ENCODE results near the gene IRS1. TPM values are rescaled to one million over a fixed set of nuclear protein-coding genes. Genes with fewer than 3 reads are reported as not detected.

IRS1 gene
- total and polyA plus RNA-seq, 2 donors (not counting 1 experiment from before 2014, with no cell fraction given): 14.3 to 29.1 TPM

DNA sequence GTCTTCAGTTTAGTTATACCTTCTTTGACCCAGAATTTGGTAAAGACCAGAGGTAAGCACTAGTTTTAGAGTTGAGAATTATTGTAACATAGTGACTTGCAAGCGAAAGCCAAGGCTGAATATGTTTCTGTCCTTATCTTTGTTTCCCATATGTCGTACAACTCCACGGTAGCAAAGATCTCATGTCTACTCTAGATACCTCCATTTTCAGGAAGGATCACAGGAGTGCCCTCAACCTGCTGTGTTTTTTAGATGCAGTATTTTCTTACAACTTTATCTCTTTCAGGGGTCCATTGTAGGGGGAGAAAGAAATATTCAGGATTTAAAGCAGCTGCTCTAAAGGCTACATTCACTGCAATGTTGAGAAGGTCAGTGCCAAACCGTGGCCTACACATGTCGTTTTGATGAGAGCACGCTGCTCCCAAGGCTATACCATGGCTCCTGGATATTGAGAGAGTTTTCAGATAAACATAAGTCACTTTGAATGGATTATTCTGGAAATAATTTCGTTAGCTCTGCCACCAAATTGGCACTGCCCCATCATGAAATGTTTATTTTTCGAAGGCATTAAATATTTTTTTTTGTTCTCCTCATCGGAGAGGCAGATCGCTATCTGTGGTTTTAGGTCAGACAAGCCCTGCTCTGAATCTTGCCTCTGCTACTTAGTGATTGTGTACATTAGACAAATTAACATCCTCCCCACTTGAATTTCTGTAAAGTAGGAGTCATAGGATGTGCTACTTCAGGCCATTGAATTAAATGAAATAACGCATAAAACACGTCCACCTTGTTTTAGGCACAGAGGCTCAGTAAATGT lies 38.4 kb upstream of the IRS1 start:
- no peak for DNase-seq (ENCODE audit: low read depth in 2 of 2)
- Histone ChIP-seq H4K20me1 (ENCODE audit: control insufficient read depth, extremely low read depth, insufficient read depth, low read length) (no peaks in the 10 kb centered on the region), H3K27ac (ENCODE audit: insufficient read depth, low read length) (no peak overlapping the region), H3K9ac (ENCODE audit: insufficient read depth, low read length) (no peak overlapping the region), H3K79me2 (ENCODE audit: control insufficient read depth, insufficient read depth, low read length) (peaks cover 12% of the 10 kb centered on the region), H3K9me3 (ENCODE audit: control insufficient read depth, insufficient read depth, low read depth, low read length) (no peaks in the 10 kb centered on the region), H3K4me1 (ENCODE audit: control insufficient read depth, extremely low read depth, insufficient read depth, low read length) (no peaks in the 10 kb centered on the region), H3K27me3 (ENCODE audit: control insufficient read depth, insufficient read depth, low read length) (no peaks in the 10 kb centered on the region), H3K4me2 (ENCODE audit: extremely low read depth, insufficient read depth, low read length) (peak overlapping the region; percentile 17), H3K4me3 (replicated peaks in 1 of 4; ENCODE audit: control extremely low read depth in 1 of 4, insufficient read depth in 1 of 4, low read depth in 3 of 4, low read length in 4 of 4) (no peak overlapping the region), H2AFZ (ENCODE audit: low read length) (no peak overlapping the region), H3K36me3 (ENCODE audit: control insufficient read depth, insufficient read depth, low read length) (peaks cover 1% of the 10 kb centered on the region)
- TF ChIP-seq, protein P1, sequence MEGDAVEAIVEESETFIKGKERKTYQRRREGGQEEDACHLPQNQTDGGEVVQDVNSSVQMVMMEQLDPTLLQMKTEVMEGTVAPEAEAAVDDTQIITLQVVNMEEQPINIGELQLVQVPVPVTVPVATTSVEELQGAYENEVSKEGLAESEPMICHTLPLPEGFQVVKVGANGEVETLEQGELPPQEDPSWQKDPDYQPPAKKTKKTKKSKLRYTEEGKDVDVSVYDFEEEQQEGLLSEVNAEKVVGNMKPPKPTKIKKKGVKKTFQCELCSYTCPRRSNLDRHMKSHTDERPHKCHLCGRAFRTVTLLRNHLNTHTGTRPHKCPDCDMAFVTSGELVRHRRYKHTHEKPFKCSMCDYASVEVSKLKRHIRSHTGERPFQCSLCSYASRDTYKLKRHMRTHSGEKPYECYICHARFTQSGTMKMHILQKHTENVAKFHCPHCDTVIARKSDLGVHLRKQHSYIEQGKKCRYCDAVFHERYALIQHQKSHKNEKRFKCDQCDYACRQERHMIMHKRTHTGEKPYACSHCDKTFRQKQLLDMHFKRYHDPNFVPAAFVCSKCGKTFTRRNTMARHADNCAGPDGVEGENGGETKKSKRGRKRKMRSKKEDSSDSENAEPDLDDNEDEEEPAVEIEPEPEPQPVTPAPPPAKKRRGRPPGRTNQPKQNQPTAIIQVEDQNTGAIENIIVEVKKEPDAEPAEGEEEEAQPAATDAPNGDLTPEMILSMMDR (conservative IDR thresholded peaks at IDR 0.05 in 1 of 2, IDR thresholded peaks at IDR 0.05 in 1 of 2; ENCODE audit: low read depth in 1 of 2, low read length in 2 of 2): no peak
- TF ChIP-seq EZH2 (IDR thresholded peaks at IDR 0.05; ENCODE audit: low read length, missing control alignments): no peak

DNA sequence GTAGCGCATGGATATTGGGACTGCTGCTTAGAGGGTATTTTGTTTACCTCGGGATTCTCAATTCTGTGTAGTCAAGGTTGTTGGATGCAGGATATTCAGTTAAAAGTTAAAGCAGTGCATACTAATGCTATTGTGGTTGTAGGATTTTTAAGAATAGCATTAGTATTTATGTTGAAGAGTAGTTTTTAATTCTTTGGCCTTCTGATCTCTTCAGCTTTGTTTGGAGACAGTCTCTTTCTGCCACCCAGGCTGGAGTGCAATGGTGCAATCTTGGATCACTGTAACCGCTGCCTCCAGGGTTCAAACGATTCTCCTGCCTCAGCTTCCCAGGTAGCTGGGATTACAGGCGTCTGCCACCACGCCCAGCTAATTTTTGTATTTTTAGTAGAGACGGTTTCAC lies 37.7 kb upstream of the IRS1 start:
- Histone ChIP-seq H3K4me3 (replicated peaks in 1 of 4; ENCODE audit: control extremely low read depth in 1 of 4, insufficient read depth in 1 of 4, low read depth in 3 of 4, low read length in 4 of 4) (peak overlapping the region in 2 of 4 experiments; percentile 87 to 89), H4K20me1 (ENCODE audit: control insufficient read depth, extremely low read depth, insufficient read depth, low read length) (no peaks in the 10 kb centered on the region), H3K9ac (ENCODE audit: insufficient read depth, low read length) (no peak overlapping the region), H3K79me2 (ENCODE audit: control insufficient read depth, insufficient read depth, low read length) (peaks cover 12% of the 10 kb centered on the region), H3K4me1 (ENCODE audit: control insufficient read depth, extremely low read depth, insufficient read depth, low read length) (no peaks in the 10 kb centered on the region), H3K36me3 (ENCODE audit: control insufficient read depth, insufficient read depth, low read length) (peaks cover 1% of the 10 kb centered on the region), H2AFZ (ENCODE audit: low read length) (no peak overlapping the region), H3K27ac (ENCODE audit: insufficient read depth, low read length) (no peak overlapping the region), H3K27me3 (ENCODE audit: control insufficient read depth, insufficient read depth, low read length) (no peaks in the 10 kb centered on the region), H3K9me3 (ENCODE audit: control insufficient read depth, insufficient read depth, low read depth, low read length) (no peaks in the 10 kb centered on the region), H3K4me2 (ENCODE audit: extremely low read depth, insufficient read depth, low read length) (peak overlapping the region; percentile 67)
- TF ChIP-seq, protein P1 (conservative IDR thresholded peaks at IDR 0.05 in 1 of 2, IDR thresholded peaks at IDR 0.05 in 1 of 2; ENCODE audit: low read depth in 1 of 2, low read length in 2 of 2): no peak
- TF ChIP-seq EZH2 (IDR thresholded peaks at IDR 0.05; ENCODE audit: low read length, missing control alignments): no peak
- DNase-seq (ENCODE audit: low read depth in 2 of 2): no peak

DNA sequence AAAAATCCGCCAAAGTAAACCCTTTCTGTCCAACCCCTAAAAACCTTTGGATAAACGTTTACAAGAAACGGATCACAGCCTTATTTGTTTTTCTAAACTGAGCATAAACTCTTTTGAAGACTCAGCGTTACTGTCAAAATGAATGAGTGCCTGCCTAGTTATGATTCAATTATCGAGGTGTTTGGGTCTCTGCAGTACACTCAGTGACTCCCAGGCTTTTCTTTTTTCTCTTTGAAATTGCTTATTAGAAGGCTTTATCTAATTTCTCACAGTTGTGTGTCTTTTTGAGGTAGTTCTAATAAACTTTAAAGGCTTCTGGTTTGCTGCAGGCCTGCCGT lies 36.9 kb upstream of the IRS1 start:
- peak overlapping the region; percentile 78 to 89 (median 82) for H3K4me3 ChIP-seq (replicated peaks in 1 of 4; ENCODE audit: control extremely low read depth in 1 of 4, insufficient read depth in 1 of 4, low read depth in 3 of 4, low read length in 4 of 4)
- peak overlapping the region; percentile 94 for H3K9ac ChIP-seq (ENCODE audit: insufficient read depth, low read length)
- peaks cover 1% of the 10 kb centered on the region for H3K36me3 ChIP-seq (ENCODE audit: control insufficient read depth, insufficient read depth, low read length)
- peak overlapping the region; percentile 95 for H3K27ac ChIP-seq (ENCODE audit: insufficient read depth, low read length)
- H3K9me3 ChIP-seq (ENCODE audit: control insufficient read depth, insufficient read depth, low read depth, low read length): no peaks in the 10 kb centered on the region
- DNase-seq (ENCODE audit: low read depth in 2 of 2): no peak
- no peaks in the 10 kb centered on the region for H4K20me1 ChIP-seq (ENCODE audit: control insufficient read depth, extremely low read depth, insufficient read depth, low read length)
- H3K27me3 ChIP-seq (ENCODE audit: control insufficient read depth, insufficient read depth, low read length): no peaks in the 10 kb centered on the region
- TF ChIP-seq, protein P1 (conservative IDR thresholded peaks at IDR 0.05 in 1 of 2, IDR thresholded peaks at IDR 0.05 in 1 of 2; ENCODE audit: low read depth in 1 of 2, low read length in 2 of 2): no peak
- no peak for TF ChIP-seq EZH2 (IDR thresholded peaks at IDR 0.05; ENCODE audit: low read length, missing control alignments)
- no peaks in the 10 kb centered on the region for H3K4me1 ChIP-seq (ENCODE audit: control insufficient read depth, extremely low read depth, insufficient read depth, low read length)
- H3K4me2 ChIP-seq (ENCODE audit: extremely low read depth, insufficient read depth, low read length): peak overlapping the region; percentile 67
- peak overlapping the region; percentile 20 for H2AFZ ChIP-seq (ENCODE audit: low read length)
- H3K79me2 ChIP-seq (ENCODE audit: control insufficient read depth, insufficient read depth, low read length): peaks cover 12% of the 10 kb centered on the region

Data from fibroblast of lung (primary cell).